HG02885 (cell line): ENCODE data around the gene NKAPL.

ENCODE experiments used
- ATAC-seq: cut with Tn5 transposase; IDR thresholded peaks from one replicate; pipeline ENCODE4 v1.9.1; 2021; ENCODE audit warnings: mild to moderate bottlenecking; ENCODE audit not compliant: unreplicated experiment, poor library complexity

The NKAPL gene

GRCh38 chr6:28258877-28259777 lies at the start of gene NKAPL:
Gene NKAPL, plus strand, starts transcription at chr6:28259297. Its CDS starts 75 bp downstream, at chr6:28259372.
- ATAC-seq, result no peak

- ATAC-seq, result no peak
Observed at GRCh38 chr6:28209753-28210535, 49.2 kb upstream of the NKAPL start.

- peak; percentile 30 for ATAC-seq
Observed at GRCh38 chr6:28211840-28212509, 47.1 kb upstream of the NKAPL start.

GRCh38 chr6:28212510-28213212 lies 46.4 kb upstream of the NKAPL start:
- peak; percentile 61 for ATAC-seq

- no peak for ATAC-seq
Observed at GRCh38 chr6:28213213-28213523, 45.9 kb upstream of the NKAPL start.

GRCh38 chr6:28215425-28215824 lies 43.7 kb upstream of the NKAPL start:
- no peak for ATAC-seq

GRCh38 chr6:28217890-28218289 lies 41.2 kb upstream of the NKAPL start:
- ATAC-seq, result no peak

- peak; percentile 70 for ATAC-seq
Observed at GRCh38 chr6:28218312-28219248, 40.5 kb upstream of the NKAPL start.

- no peak for ATAC-seq
Observed at GRCh38 chr6:28220257-28221133, 38.6 kb upstream of the NKAPL start.

- no peak for ATAC-seq
Observed at GRCh38 chr6:28224131-28225055, 34.7 kb upstream of the NKAPL start.

- peak; percentile 91 for ATAC-seq
Observed at GRCh38 chr6:28225056-28225834, 33.9 kb upstream of the NKAPL start, which contains the start of gene ZSCAN9. Gene ZSCAN9, plus strand, starts transcription at chr6:28225275. Its CDS starts 1,810 bp downstream, at chr6:28227085.

- ATAC-seq, result no peak
Observed at GRCh38 chr6:28226460-28226859, 32.6 kb upstream of the NKAPL start.

GRCh38 chr6:28232785-28233184 lies 26.3 kb upstream of the NKAPL start:
- no peak for ATAC-seq

GRCh38 chr6:28235912-28236452 lies 23.1 kb upstream of the NKAPL start:
- ATAC-seq, result no peak

- no peak for ATAC-seq
Observed at GRCh38 chr6:28239636-28240035, 19.5 kb upstream of the NKAPL start.

- no peak for ATAC-seq
Observed at GRCh38 chr6:28240471-28240870, 18.6 kb upstream of the NKAPL start.
